Panc1 (cell line): ENCODE measurements around the gene PFN1. TPM values are rescaled to one million over a fixed set of nuclear protein-coding genes. Genes with fewer than 3 reads are reported as not detected.

Source experiments
- ATAC-seq: fragments of 200-7000 bp; cut with Tn5 transposase; 2 replicates; pipeline ENCODE4 v1.9.1; 2020; ENCODE audit warnings: mild to moderate bottlenecking, moderate library complexity
- BruUV-seq: library from RNA; stranded (reverse); fragments of 400-500 nt; replicated peaks from 2 replicates; lab custom pipeline; 2021; lab: Mats Ljungman, UMichigan
- CTCF ChIA-PET: fragments of 300-600 bp; sonication (Branson Sonifier 250); formaldehyde crosslinking; loops from one replicate; lab custom pipeline; 2022; ENCODE audit warnings: antibody characterized with exemption; lab: Charles Lee
- POLR2A ChIA-PET: fragments of 300-600 bp; sonication (Branson Sonifier 250); formaldehyde crosslinking; loops from one replicate; lab custom pipeline; 2022; ENCODE audit warnings: antibody characterized with exemption; lab: Charles Lee
- DNase-seq: peaks from one replicate; pipeline ENCODE4 v3.0.0-alpha.2; 2010; ENCODE audit warnings: low read depth, low spot score
- H3K27ac ChIP-seq: 2 replicates; pipeline ENCODE4 v1.5.1; 2011; ENCODE audit warnings: mild to moderate bottlenecking, low read length, inconsistent platforms
- H3K27me3 ChIP-seq: fragments of 200-500 bp; sonication (Bioruptor generic); 2 replicates; pipeline ENCODE4 v1.6.0; 2014; ENCODE audit warnings: low read length, inconsistent platforms; ENCODE audit not compliant: control insufficient read depth, insufficient read depth
- H3K36me3 ChIP-seq: fragments of 200-500 bp; sonication (Bioruptor generic); 2 replicates; pipeline ENCODE4 v1.5.1; 2014; ENCODE audit warnings: inconsistent platforms, mild to moderate bottlenecking, low read length, moderate library complexity; ENCODE audit not compliant: control insufficient read depth, insufficient read depth
- H3K4me1 ChIP-seq: 2 replicates; pipeline ENCODE4 v1.5.1; 2011; ENCODE audit warnings: inconsistent platforms, mild to moderate bottlenecking, low read length, moderate library complexity; ENCODE audit not compliant: control insufficient read depth, insufficient read depth
- H3K4me3 ChIP-seq, 2 experiments: 2 replicates each; pipeline ENCODE4 v1.5.1; 2011 to 2012; ENCODE audit warnings: low read depth in 2 of 2, low read length in 2 of 2, mild to moderate bottlenecking in 2 of 2, inconsistent platforms in 1 of 2, moderate library complexity in 1 of 2
- H3K9me3 ChIP-seq: fragments of 200-500 bp; sonication (Bioruptor generic); 2 replicates; pipeline ENCODE4 v1.5.1; 2014; ENCODE audit warnings: low read depth, mild to moderate bottlenecking, inconsistent platforms, low read length, moderate library complexity; ENCODE audit not compliant: control insufficient read depth, insufficient read depth
- POLR2AphosphoS5 ChIP-seq: IDR thresholded peaks from 2 replicates; pipeline ENCODE4 v1.6.1; 2012; ENCODE audit warnings: mild to moderate bottlenecking, low read depth, low read length, moderate library complexity
- REST ChIP-seq, 2 experiments: IDR thresholded peaks; 2 replicates each; pipeline ENCODE4 v1.6.1; 2011 to 2012; ENCODE audit warnings: low read depth in 2 of 2, control low read depth in 1 of 2, low read length in 1 of 2, mild to moderate bottlenecking in 1 of 2, moderate library complexity in 1 of 2; ENCODE audit not compliant: insufficient read depth in 1 of 2
- SIN3A ChIP-seq: IDR thresholded peaks from 2 replicates; pipeline ENCODE4 v1.6.1; 2012; ENCODE audit warnings: low read depth, mild to moderate bottlenecking, low read length, moderate library complexity, borderline replicate concordance; ENCODE audit not compliant: insufficient read depth
- TCF7L2 ChIP-seq: IDR thresholded peaks from 2 replicates; pipeline ENCODE4 v1.6.1; 2011; ENCODE audit warnings: mild to moderate bottlenecking, low read depth, low read length, inconsistent platforms
- in situ Hi-C: cut with HindIII; loops from 2 replicates; pipeline ENCODE4 v1.10.0; 2016; ENCODE audit warnings: low sequenced_read_pairs, low pct_unique_long_range_greater_than_20kb
- intact Hi-C: fragments of 100-400 bp; cut with micrococcal nuclease; formaldehyde crosslinking; loops from one replicate; pipeline ENCODE4 v1.10.0; 2022; ENCODE audit not compliant: unreplicated experiment
- total RNA-seq: library from RNA; stranded (reverse); gene quantifications from one replicate; pipeline ENCODE4 v1.2.1, GENCODE V29; 2021; ENCODE audit not compliant: unreplicated experiment
- TF ChIP-seq, protein P1 (sequence below): fragments of 450-650 bp; IDR thresholded peaks from 2 replicates; pipeline ENCODE4 v1.5.1; 2017; ENCODE audit warnings: mild to moderate bottlenecking

PFN1 gene
- total RNA-seq, 1 experiment from 2014 or later = 1,074 TPM

DNA sequence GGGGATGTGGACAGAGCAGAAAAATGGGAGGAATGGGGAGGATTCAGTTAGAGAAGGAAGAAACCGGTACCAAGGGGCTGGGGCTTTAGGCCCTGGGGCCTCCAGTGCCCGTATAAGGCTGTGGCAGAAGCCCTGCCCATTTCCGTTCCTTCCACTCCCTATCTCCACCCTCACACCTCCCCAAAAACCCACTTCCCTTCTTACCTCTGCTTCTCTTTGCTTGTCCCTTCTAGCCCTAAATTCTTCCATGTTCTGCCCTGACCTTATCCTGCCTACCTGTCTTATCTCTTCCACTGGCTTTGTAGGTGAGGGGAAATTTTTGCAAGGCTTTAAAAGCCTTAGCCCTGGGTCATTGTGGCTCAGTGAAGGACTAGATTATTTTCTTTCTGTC is 4.2 kb downstream of the PFN1 start:
- intact Hi-C loops = no loop called here
- Histone ChIP-seq H3K36me3 (peaks cover 16% of the 10 kb centered on the region), H3K4me3 (no peak overlapping the region), H3K4me1 (peaks cover 27% of the 10 kb centered on the region), H3K9me3 (no peaks in the 10 kb centered on the region), H3K27me3 (no peaks in the 10 kb centered on the region), H3K27ac (peak overlapping the region; percentile 94)
- no TSS peak for BruUV-seq
- in situ Hi-C loops = no loop called here
- POLR2A ChIA-PET = interaction anchor here (1.2 kb wide), 1 partner anchor 23 kb away, joined by 5 read pairs; the partner anchor contains the start of gene SPAG7
- TF ChIP-seq TCF7L2 (no peak), POLR2AphosphoS5 (no peak; the same call in 1 of the 2 replicates), SIN3A (no peak), REST (IDR thresholded peaks at IDR 0.05; ENCODE audit: insufficient read depth in 1 of 2, low read depth in 2 of 2, low read length in 1 of 2) (no peak)
- TF ChIP-seq, protein P1, sequence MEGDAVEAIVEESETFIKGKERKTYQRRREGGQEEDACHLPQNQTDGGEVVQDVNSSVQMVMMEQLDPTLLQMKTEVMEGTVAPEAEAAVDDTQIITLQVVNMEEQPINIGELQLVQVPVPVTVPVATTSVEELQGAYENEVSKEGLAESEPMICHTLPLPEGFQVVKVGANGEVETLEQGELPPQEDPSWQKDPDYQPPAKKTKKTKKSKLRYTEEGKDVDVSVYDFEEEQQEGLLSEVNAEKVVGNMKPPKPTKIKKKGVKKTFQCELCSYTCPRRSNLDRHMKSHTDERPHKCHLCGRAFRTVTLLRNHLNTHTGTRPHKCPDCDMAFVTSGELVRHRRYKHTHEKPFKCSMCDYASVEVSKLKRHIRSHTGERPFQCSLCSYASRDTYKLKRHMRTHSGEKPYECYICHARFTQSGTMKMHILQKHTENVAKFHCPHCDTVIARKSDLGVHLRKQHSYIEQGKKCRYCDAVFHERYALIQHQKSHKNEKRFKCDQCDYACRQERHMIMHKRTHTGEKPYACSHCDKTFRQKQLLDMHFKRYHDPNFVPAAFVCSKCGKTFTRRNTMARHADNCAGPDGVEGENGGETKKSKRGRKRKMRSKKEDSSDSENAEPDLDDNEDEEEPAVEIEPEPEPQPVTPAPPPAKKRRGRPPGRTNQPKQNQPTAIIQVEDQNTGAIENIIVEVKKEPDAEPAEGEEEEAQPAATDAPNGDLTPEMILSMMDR = no peak
- CTCF ChIA-PET = no interaction called here
- ATAC-seq (no peak), DNase-seq (no peak)

GRCh38 chr17:4942760-4943508 is 5.4 kb downstream of the PFN1 start:
- Histone ChIP-seq H3K36me3 (peaks cover 17% of the 10 kb centered on the region), H3K27ac (peak overlapping the region; percentile 61; the same call in 1 of the 2 replicates), H3K4me3 (no peak overlapping the region), H3K9me3 (no peaks in the 10 kb centered on the region), H3K27me3 (no peaks in the 10 kb centered on the region), H3K4me1 (peaks cover 35% of the 10 kb centered on the region)
- CTCF ChIA-PET = no interaction called here
- in situ Hi-C loops = no loop called here
- POLR2A ChIA-PET = no interaction called here
- TF ChIP-seq POLR2AphosphoS5 (no peak; the same call in 1 of the 2 replicates), TCF7L2 (no peak), SIN3A (no peak), REST (IDR thresholded peaks at IDR 0.05; ENCODE audit: insufficient read depth in 1 of 2, low read depth in 2 of 2, low read length in 1 of 2) (no peak)
- TF ChIP-seq, protein P1 = no peak
- BruUV-seq = no TSS peak
- intact Hi-C loops = no loop called here
- DNase-seq = no peak
- ATAC-seq = no peak
